GM12878 (cell line): ENCODE data around the gene WHAMM. TPM values are rescaled to one million over a fixed set of nuclear protein-coding genes. Genes with fewer than 3 reads are reported as not detected.

Experiments used
- BRCA1 ChIP-seq: IDR thresholded peaks from 2 replicates; pipeline ENCODE4 v1.6.1; 2011; ENCODE audit warnings: low read depth, low read length, improper control_type of control experiment
- CEBPZ ChIP-seq: fragments of 150-350 bp; IDR thresholded peaks from 2 replicates; pipeline ENCODE4 v1.6.1; 2016; ENCODE audit warnings: low read depth, low read length
- CHD2 ChIP-seq: IDR thresholded peaks from 2 replicates; pipeline ENCODE4 v1.6.1; 2011; ENCODE audit warnings: low read depth, low read length, improper control_type of control experiment, borderline replicate concordance
- CREB1 ChIP-seq: IDR thresholded peaks from 2 replicates; pipeline ENCODE4 v1.6.1; 2012; ENCODE audit warnings: low read depth, mild to moderate bottlenecking, inconsistent platforms
- CREM ChIP-seq: IDR thresholded peaks from 2 replicates; pipeline ENCODE4 v1.6.1; 2014; ENCODE audit warnings: antibody characterized with exemption, low read depth
- FOXK2 ChIP-seq: fragments of 450-650 bp; IDR thresholded peaks from 2 replicates; pipeline ENCODE4 v1.6.1; 2017; ENCODE audit warnings: mild to moderate bottlenecking, moderate library complexity
- GATAD2B ChIP-seq: fragments of 450-650 bp; conservative IDR thresholded peaks from 2 replicates; pipeline ENCODE4 v1.6.1; 2017; ENCODE audit warnings: low read depth, mild to moderate bottlenecking, moderate library complexity
- HDAC2 ChIP-seq: fragments of 200-600 bp; sonication (generic); IDR thresholded peaks from 2 replicates; pipeline ENCODE4 v1.6.1; 2017
- IKZF1 ChIP-seq: fragments of 450-650 bp; conservative IDR thresholded peaks from 2 replicates; pipeline ENCODE4 v1.6.1; 2017; ENCODE audit warnings: antibody characterized with exemption, mild to moderate bottlenecking
- MXI1 ChIP-seq: fragments of 150-350 bp; IDR thresholded peaks from 2 replicates; pipeline ENCODE4 v1.6.1; 2011; ENCODE audit warnings: low read depth, mild to moderate bottlenecking, inconsistent platforms, low read length, improper control_type of control experiment
- NFYA ChIP-seq: IDR thresholded peaks from 2 replicates; pipeline ENCODE4 v1.6.1; 2011; ENCODE audit warnings: low read depth, mild to moderate bottlenecking, low read length, improper control_type of control experiment, borderline replicate concordance
- NFYB ChIP-seq: IDR thresholded peaks from 2 replicates; pipeline ENCODE4 v1.6.1; 2011; ENCODE audit warnings: low read depth, mild to moderate bottlenecking, low read length, improper control_type of control experiment, moderate library complexity; ENCODE audit not compliant: insufficient read depth
- NKRF ChIP-seq: fragments of 450-650 bp; conservative IDR thresholded peaks from 2 replicates; pipeline ENCODE4 v1.6.1; 2017; ENCODE audit warnings: mild to moderate bottlenecking, moderate library complexity
- NR2F1 ChIP-seq: fragments of 450-650 bp; conservative IDR thresholded peaks from 2 replicates; pipeline ENCODE4 v1.6.1; 2017; ENCODE audit warnings: mild to moderate bottlenecking
- POLR2A ChIP-seq: IDR thresholded peaks from 2 replicates; pipeline ENCODE4 v1.6.1; 2011; ENCODE audit warnings: low read depth, mild to moderate bottlenecking, low read length
- POLR2AphosphoS2 ChIP-seq: IDR thresholded peaks from 2 replicates; pipeline ENCODE4 v1.6.1; 2011; ENCODE audit warnings: low read depth, mild to moderate bottlenecking, low read length, improper control_type of control experiment, moderate library complexity
- RBBP5 ChIP-seq: fragments of 200-600 bp; sonication (generic); conservative IDR thresholded peaks from 2 replicates; pipeline ENCODE4 v1.6.1; 2016
- RFX5 ChIP-seq: IDR thresholded peaks from 2 replicates; pipeline ENCODE4 v1.6.1; 2011; ENCODE audit warnings: low read depth, low read length, improper control_type of control experiment
- SMAD1 ChIP-seq: fragments of 450-650 bp; IDR thresholded peaks from 2 replicates; pipeline ENCODE4 v1.6.1; 2018; ENCODE audit warnings: mild to moderate bottlenecking, low read depth; ENCODE audit not compliant: partially characterized antibody
- SP1 ChIP-seq: IDR thresholded peaks from one replicate; pipeline ENCODE4 v1.6.1; 2011; ENCODE audit warnings: low read depth, low read length
- STAT3 ChIP-seq: IDR thresholded peaks from 2 replicates; pipeline ENCODE4 v1.6.1; 2011; ENCODE audit warnings: low read depth, low read length, improper control_type of control experiment
- YY1 ChIP-seq: IDR thresholded peaks from 2 replicates; pipeline ENCODE4 v1.6.1; 2011; ENCODE audit warnings: low read depth, mild to moderate bottlenecking, low read length
- ZNF24 ChIP-seq: fragments of 450-650 bp; IDR thresholded peaks from 2 replicates; pipeline ENCODE4 v1.6.1; 2017; ENCODE audit warnings: antibody characterized with exemption, mild to moderate bottlenecking
- ZNF274 ChIP-seq: IDR thresholded peaks from one replicate; pipeline ENCODE4 v1.8.0; 2011; ENCODE audit not compliant: insufficient read length, insufficient read depth
- polyA plus RNA-seq, 11 experiments: library from polyadenylated mRNA; depleted of rRNA in 4 of 11; unstranded in 6 of 11; stranded (reverse) in 5 of 11; fragments of >200 nt; fragmentation: Nextera tagmentation in 4 of 11; fragmentation: Illumina TruSeq in 1 of 11; extraction: Ambion mirVana in 4 of 11; extraction: Trizol in 1 of 11; gene quantifications; 1 replicate in 1 of 11; 2 replicates in 10 of 11; pipeline versions ENCODE4 v1.2.1 to v1.2.3, GENCODE V29; 2011 to 2016; ENCODE audit warnings: inconsistent platforms in 2 of 11, missing spikeins in 2 of 11, low read depth in 1 of 11
- total RNA-seq, 4 experiments: library from RNA; depleted of rRNA in 3 of 4; stranded (reverse); fragments of >200 nt in 3 of 4; fragmentation: Illumina TruSeq in 1 of 4; extraction: Trizol in 1 of 4; gene quantifications; 2 replicates each; pipeline versions ENCODE4 v1.2.1 to v1.2.3, GENCODE V29; 2013 to 2021
- TF ChIP-seq, protein P1 (sequence below): IDR thresholded peaks from 2 replicates; pipeline ENCODE4 v1.6.1; 2012; ENCODE audit warnings: low read length, inconsistent platforms
- TF ChIP-seq, protein P2 (sequence below): fragments of 450-650 bp; IDR thresholded peaks from 2 replicates; pipeline ENCODE4 v1.6.1; 2016; ENCODE audit warnings: mild to moderate bottlenecking

The WHAMM gene
- total and polyA plus RNA-seq, 10 of the 15 experiments (the other 5 are each of a cell fraction or from before 2014, with no cell fraction given), result 0.87 to 6.7 (median 2.5) TPM

- TF ChIP-seq GATAD2B (0 out of 2 replicates have a peak, but pooled peaks have one; percentile 91), HDAC2 (no peak), POLR2AphosphoS2 (peak; percentile 82), IKZF1 (peak; percentile 72), FOXK2 (no peak), SP1 (peak; percentile 98), CHD2 (peak; percentile 95), SMAD1 (no peak), NKRF (peak; percentile 84), YY1 (peak; percentile 69), CREB1 (peak; percentile 71; the same call in 1 of the 2 replicates), CREM (peak; percentile 78), NR2F1 (peak; percentile 52; the same call in 1 of the 2 replicates), RFX5 (peak; percentile 85), NFYA (peak; percentile 85), ZNF274 (no peak), CEBPZ (peak; percentile 49; the same call in 1 of the 2 replicates), STAT3 (no peak), ZNF24 (no peak), MXI1 (no peak), NFYB (peak; percentile 99), RBBP5 (0 out of 2 replicates have a peak, but pooled peaks have one; percentile 57), BRCA1 (no peak), POLR2A (peak; percentile 95)
- TF ChIP-seq, protein P1, sequence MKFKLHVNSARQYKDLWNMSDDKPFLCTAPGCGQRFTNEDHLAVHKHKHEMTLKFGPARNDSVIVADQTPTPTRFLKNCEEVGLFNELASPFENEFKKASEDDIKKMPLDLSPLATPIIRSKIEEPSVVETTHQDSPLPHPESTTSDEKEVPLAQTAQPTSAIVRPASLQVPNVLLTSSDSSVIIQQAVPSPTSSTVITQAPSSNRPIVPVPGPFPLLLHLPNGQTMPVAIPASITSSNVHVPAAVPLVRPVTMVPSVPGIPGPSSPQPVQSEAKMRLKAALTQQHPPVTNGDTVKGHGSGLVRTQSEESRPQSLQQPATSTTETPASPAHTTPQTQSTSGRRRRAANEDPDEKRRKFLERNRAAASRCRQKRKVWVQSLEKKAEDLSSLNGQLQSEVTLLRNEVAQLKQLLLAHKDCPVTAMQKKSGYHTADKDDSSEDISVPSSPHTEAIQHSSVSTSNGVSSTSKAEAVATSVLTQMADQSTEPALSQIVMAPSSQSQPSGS, result no peak
- TF ChIP-seq, protein P2, sequence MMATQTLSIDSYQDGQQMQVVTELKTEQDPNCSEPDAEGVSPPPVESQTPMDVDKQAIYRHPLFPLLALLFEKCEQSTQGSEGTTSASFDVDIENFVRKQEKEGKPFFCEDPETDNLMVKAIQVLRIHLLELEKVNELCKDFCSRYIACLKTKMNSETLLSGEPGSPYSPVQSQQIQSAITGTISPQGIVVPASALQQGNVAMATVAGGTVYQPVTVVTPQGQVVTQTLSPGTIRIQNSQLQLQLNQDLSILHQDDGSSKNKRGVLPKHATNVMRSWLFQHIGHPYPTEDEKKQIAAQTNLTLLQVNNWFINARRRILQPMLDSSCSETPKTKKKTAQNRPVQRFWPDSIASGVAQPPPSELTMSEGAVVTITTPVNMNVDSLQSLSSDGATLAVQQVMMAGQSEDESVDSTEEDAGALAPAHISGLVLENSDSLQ, result peak; percentile 98
These were observed at the start of gene WHAMM (continued) for GRCh38 chr15:82809308-82810060.
